Endothelial cell of umbilical vein (primary cell): Measurements from ENCODE around the gene GMEB2. TPM values are rescaled to one million over a fixed set of nuclear protein-coding genes. Genes with fewer than 3 reads are reported as not detected.

ENCODE experiments used
- BruUV-seq: library from RNA; stranded (reverse); fragments of 400-500 nt; replicated peaks from 2 replicates; lab custom pipeline; 2021; lab: Mats Ljungman, UMichigan
- CTCF ChIA-PET: fragments of 300-600, 350-600 bp; sonication (Branson Sonifier 250); formaldehyde crosslinking; loops from one replicate; lab custom pipeline; 2021; ENCODE audit warnings: antibody characterized with exemption, inconsistent platforms; lab: Charles Lee
- POLR2A ChIA-PET: fragments of 300-600, 350-600 bp; sonication (Branson Sonifier 250); formaldehyde crosslinking; loops from one replicate; lab custom pipeline; 2021; ENCODE audit warnings: antibody characterized with exemption, inconsistent platforms; lab: Charles Lee
- DNase-seq: peaks from one replicate; pipeline ENCODE4 v3.0.0-alpha.2; 2011; ENCODE audit warnings: low read depth, low spot score
- FAIRE-seq: peaks from 2 replicates; lab custom pipeline; 2011; peaks lifted over from hg19 to GRCh38; lab: Jason Lieb, UNC
- H2AFZ ChIP-seq: 2 replicates; pipeline ENCODE4 v1.6.0; 2012; ENCODE audit warnings: low read depth, low read length, control low read depth, inconsistent platforms
- H3K27ac ChIP-seq: 2 replicates; pipeline ENCODE4 v1.5.1; 2011; ENCODE audit warnings: low read depth, mild to moderate bottlenecking, control low read depth, low read length, moderate library complexity; ENCODE audit not compliant: insufficient read depth
- H3K27me3 ChIP-seq, 2 experiments: 2 replicates each; pipeline versions ENCODE4 v1.6.0 to v1.6.1; 2011; ENCODE audit warnings: low read length in 2 of 2, mixed read lengths in 1 of 2; ENCODE audit not compliant: control insufficient read depth in 2 of 2, insufficient read depth in 2 of 2
- H3K36me3 ChIP-seq, 2 experiments: 2 replicates in 1 of 2; 3 replicates in 1 of 2; pipeline ENCODE4 v1.5.1; 2011; ENCODE audit warnings: low read length in 2 of 2, mild to moderate bottlenecking in 1 of 2, moderate library complexity in 1 of 2; ENCODE audit not compliant: control insufficient read depth in 2 of 2, insufficient read depth in 2 of 2; ENCODE audit errors: extremely low read depth in 1 of 2
- H3K4me1 ChIP-seq: 3 replicates; pipeline ENCODE4 v1.5.1; 2011; ENCODE audit warnings: mild to moderate bottlenecking, low read length; ENCODE audit not compliant: control insufficient read depth, insufficient read depth; ENCODE audit errors: extremely low read depth
- H3K4me2 ChIP-seq: 2 replicates; pipeline ENCODE4 v1.6.1; 2011; ENCODE audit warnings: low read length, control low read depth, mixed read lengths; ENCODE audit not compliant: insufficient read depth
- H3K4me3 ChIP-seq, 3 experiments: fragments of 200-600 bp in 1 of 3; sonication (generic), shearing (Covaris generic) in 1 of 3; replicated peaks in 1 of 3; 2 replicates each; pipeline ENCODE4 v1.5.1; 2011 to 2016; ENCODE audit warnings: control low read depth in 3 of 3, low read length in 3 of 3, mild to moderate bottlenecking in 2 of 3, inconsistent platforms in 1 of 3, low read depth in 1 of 3, moderate library complexity in 1 of 3; ENCODE audit not compliant: insufficient read depth in 1 of 3
- H3K79me2 ChIP-seq: 2 replicates; pipeline ENCODE4 v1.6.0; 2012; ENCODE audit warnings: low read length, inconsistent platforms; ENCODE audit not compliant: control insufficient read depth, insufficient read depth
- H3K9ac ChIP-seq: replicated peaks from 2 replicates; pipeline ENCODE3; 2011; ENCODE audit warnings: low read length, control low read depth; ENCODE audit not compliant: insufficient read depth; ENCODE audit errors: extremely low read depth
- H3K9me1 ChIP-seq: replicated peaks from 3 replicates; pipeline ENCODE4 v1.6.0; 2011; ENCODE audit warnings: mild to moderate bottlenecking, low read length; ENCODE audit not compliant: control insufficient read depth, insufficient read depth; ENCODE audit errors: extremely low read depth
- H3K9me3 ChIP-seq: replicated peaks from 2 replicates; pipeline ENCODE4 v1.5.1; 2012; ENCODE audit warnings: low read length, inconsistent platforms; ENCODE audit not compliant: control insufficient read depth, insufficient read depth
- H4K20me1 ChIP-seq: replicated peaks from 2 replicates; pipeline ENCODE3; 2011; ENCODE audit warnings: mild to moderate bottlenecking, low read length; ENCODE audit not compliant: control insufficient read depth, insufficient read depth; ENCODE audit errors: extremely low read depth
- CTCF ChIP-seq, 2 donors: IDR thresholded peaks; 1 replicate in 1 of 2; 2 replicates in 1 of 2; pipeline ENCODE4 v1.5.1; 2011; ENCODE audit warnings: low read length in 2 of 2, mild to moderate bottlenecking in 2 of 2, moderate library complexity in 2 of 2, control low read depth in 1 of 2, inconsistent platforms in 1 of 2, low read depth in 1 of 2; ENCODE audit not compliant: insufficient read depth in 1 of 2; ENCODE audit errors: extremely low read depth in 1 of 2
- EZH2 ChIP-seq: IDR thresholded peaks from 2 replicates; pipeline ENCODE4 v1.6.1; 2012; ENCODE audit warnings: borderline replicate concordance, low read depth, mild to moderate bottlenecking, moderate library complexity, low read length, inconsistent platforms; ENCODE audit not compliant: severe bottlenecking
- FOS ChIP-seq: IDR thresholded peaks from 2 replicates; pipeline ENCODE4 v1.6.1; 2011; ENCODE audit warnings: mild to moderate bottlenecking, low read length, moderate library complexity, borderline replicate concordance; ENCODE audit not compliant: insufficient read depth
- GATA2 ChIP-seq: IDR thresholded peaks from 2 replicates; pipeline ENCODE4 v1.7.0; 2011; ENCODE audit warnings: low read depth, mild to moderate bottlenecking, moderate library complexity, mixed read lengths, low read length; ENCODE audit not compliant: insufficient read length, insufficient read depth
- JUN ChIP-seq: IDR thresholded peaks from 2 replicates; pipeline ENCODE4 v1.6.1; 2011; ENCODE audit warnings: borderline replicate concordance, low read depth; ENCODE audit not compliant: insufficient read length, insufficient read depth
- MYC ChIP-seq: IDR thresholded peaks from one replicate; pipeline ENCODE4 v1.6.1; 2011; ENCODE audit warnings: mild to moderate bottlenecking, low read depth, low read length
- POLR2A ChIP-seq: IDR thresholded peaks from 2 replicates; pipeline ENCODE4 v1.6.1; 2012; ENCODE audit warnings: low read depth, mild to moderate bottlenecking, control low read depth, low read length
- POLR2AphosphoS5 ChIP-seq: IDR thresholded peaks from 2 replicates; pipeline ENCODE4 v1.6.1; 2012; ENCODE audit warnings: low read depth, mild to moderate bottlenecking, control low read depth, low read length, moderate library complexity; ENCODE audit not compliant: insufficient read depth
- dilution Hi-C: fragments of 300-500 bp; cut with MboI; formaldehyde crosslinking; loops from one replicate; pipeline ENCODE4 v1.15.0; 2019; ENCODE audit warnings: low sequenced_read_pairs; ENCODE audit not compliant: extremely low pct_ligation_motif_present
- intact Hi-C: fragments of 100-400 bp; cut with micrococcal nuclease; formaldehyde crosslinking; loops from one replicate; pipeline ENCODE4 v1.10.0; 2022
- polyA plus RNA-seq, 4 experiments: library from polyadenylated mRNA; depleted of rRNA in 3 of 4; stranded (reverse) in 3 of 4; unstranded in 1 of 4; fragments of >200 nt; gene quantifications; 2 replicates each; pipeline versions ENCODE4 v1.2.1 to v1.2.3, GENCODE V29; 2011 to 2012; ENCODE audit warnings: missing spikeins in 1 of 4
- total RNA-seq: library from RNA; stranded (reverse); gene quantifications from 2 replicates; pipeline ENCODE4 v1.2.3, GENCODE V29; 2021
- TF ChIP-seq, protein P1 (sequence below): IDR thresholded peaks from 2 replicates; pipeline ENCODE4 v1.6.1; 2011; ENCODE audit not compliant: insufficient read depth, insufficient read length

The GMEB2 gene
- total and polyA plus RNA-seq, 2 donors (not counting 3 experiments of a cell fraction or from before 2014, with no cell fraction given), result 12.7 to 14.1 TPM

DNA sequence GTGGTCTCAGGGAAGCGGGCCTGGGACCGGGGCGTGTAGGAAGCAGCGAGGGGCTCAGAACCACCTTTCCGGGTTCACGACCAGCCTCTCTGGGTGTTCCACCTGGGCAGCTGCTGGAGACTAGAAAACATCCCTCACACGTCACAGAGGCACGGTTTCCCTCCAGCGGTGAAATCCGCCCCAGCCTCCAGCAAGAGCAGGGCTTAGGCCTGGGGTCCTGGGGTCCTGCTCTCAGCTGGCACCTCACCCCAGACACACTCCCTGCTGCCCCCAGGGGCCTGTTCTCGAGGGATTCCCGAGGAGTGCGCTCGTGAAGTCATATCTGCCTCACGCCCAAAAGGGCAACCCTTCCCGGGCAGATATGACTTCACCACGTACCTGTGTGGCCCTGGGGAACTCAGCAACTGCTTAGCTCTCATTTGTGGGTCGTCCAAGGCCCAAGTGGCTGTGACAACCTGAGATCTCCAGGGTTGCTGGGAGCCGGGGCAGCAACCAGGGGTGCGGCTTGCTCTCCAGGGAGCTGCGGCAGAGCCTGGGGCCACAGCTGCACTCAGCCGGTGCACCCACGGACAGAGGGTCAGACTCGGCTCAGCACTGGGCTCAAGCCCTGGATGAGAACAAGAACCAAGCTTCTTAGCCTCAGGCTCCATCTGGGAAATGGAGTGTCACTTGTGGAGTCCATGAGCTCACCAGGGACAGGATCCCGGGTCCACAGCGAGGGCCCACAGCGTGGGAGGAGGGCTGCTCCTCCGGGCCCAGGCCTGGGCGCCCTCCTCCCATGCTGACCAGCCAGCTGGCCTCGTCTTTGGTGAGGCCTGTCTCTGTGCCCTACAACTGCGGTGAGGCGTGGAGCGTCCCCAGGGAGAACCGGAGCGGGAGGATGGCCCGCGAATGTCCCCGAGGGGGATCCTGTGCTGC is 72.3 kb downstream of the GMEB2 start:
- FAIRE-seq, result no peak
- no peaks in the 10 kb centered on the region for H3K9me1 ChIP-seq
- H3K4me3 ChIP-seq, result peak overlapping the region in 2 of 3 experiments; percentile 72 to 91
- peak overlapping the region; percentile 86 for H3K4me2 ChIP-seq
- POLR2A ChIA-PET, result no interaction called here
- H3K4me1 ChIP-seq, result no peaks in the 10 kb centered on the region
- DNase-seq, result no peak
- H3K27ac ChIP-seq, result no peak overlapping the region
- TF ChIP-seq JUN, result no peak
- no peak for TF ChIP-seq EZH2
- no peak for TF ChIP-seq POLR2A
- no peak for TF ChIP-seq POLR2AphosphoS5
- TF ChIP-seq, protein P1, sequence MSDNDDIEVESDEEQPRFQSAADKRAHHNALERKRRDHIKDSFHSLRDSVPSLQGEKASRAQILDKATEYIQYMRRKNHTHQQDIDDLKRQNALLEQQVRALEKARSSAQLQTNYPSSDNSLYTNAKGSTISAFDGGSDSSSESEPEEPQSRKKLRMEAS, result no peak
- TF ChIP-seq GATA2, result no peak
- no peak for TF ChIP-seq MYC
- TF ChIP-seq CTCF (IDR thresholded peaks at IDR 0.05; ENCODE audit: extremely low read depth in 1 of 2, insufficient read depth in 1 of 2, low read depth in 1 of 2, low read length in 2 of 2), result no peak
- TF ChIP-seq FOS, result no peak
- CTCF ChIA-PET, result no interaction called here
- intact Hi-C loops, result no loop called here
- dilution Hi-C loops, result no loop called here
- no peak overlapping the region for H2AFZ ChIP-seq
- H3K79me2 ChIP-seq, result no peaks in the 10 kb centered on the region
- H3K27me3 ChIP-seq, result no peaks in the 10 kb centered on the region
- BruUV-seq, result no TSS peak
- no peak overlapping the region for H3K9ac ChIP-seq
- H4K20me1 ChIP-seq, result no peaks in the 10 kb centered on the region
- no peaks in the 10 kb centered on the region for H3K36me3 ChIP-seq
- no peaks in the 10 kb centered on the region for H3K9me3 ChIP-seq
